ENCODE results near the gene GOLGA6A. TPM values are rescaled to one million over a fixed set of nuclear protein-coding genes. Genes with fewer than 3 reads are reported as not detected.
A peak's percentile ranks its signal among the peaks of the same experiment; 100 is the strongest.

Gene GOLGA6A
- total RNA-seq, 1 experiment from 2014 or later: 6.0 TPM

- peak; percentile 1; the same call in 1 of the 2 replicates for ATAC-seq
- peaks cover 61% of the 10 kb centered on the region for H3K4me1 Mint-ChIP-seq
- ChIA-PET CTCF (interaction anchor here (0.5 to 6.0 kb wide), 17 partner anchors 9 to 245 kb away, joined by 3 to 94 read pairs (median 10); partner anchors contain the start of gene STRA6), POLR2A (interaction anchor here (0.5 to 2.2 kb wide), 4 partner anchors 73 to 237 kb away, joined by 4 to 5 read pairs (median 4); partner anchors contain the start of gene STRA6)
- peak; percentile 56 for DNase-seq (ENCODE audit: low spot score)
- H3K27me3 Mint-ChIP-seq (ENCODE audit: low read depth): peaks cover 92% of the 10 kb centered on the region
- TF ChIP-seq NR2C2 (CRISPR knock-in tag; IDR thresholded peaks at IDR 0.05): no peak
- no peak for TF ChIP-seq SMAD4 (CRISPR knock-in tag; IDR thresholded peaks at IDR 0.05)
- peak; percentile 61; the same call in 1 of the 2 replicates for TF ChIP-seq MAX (CRISPR knock-in tag; IDR thresholded peaks at IDR 0.05)
- peak; percentile 64 for TF ChIP-seq FOXP4 (CRISPR knock-in tag; IDR thresholded peaks at IDR 0.05)
- no peak for TF ChIP-seq MXD4 (CRISPR knock-in tag; IDR thresholded peaks at IDR 0.05; ENCODE audit: borderline replicate concordance)
- TF ChIP-seq TP53 (CRISPR knock-in tag; IDR thresholded peaks at IDR 0.05): peak; percentile 43
- no peak for TF ChIP-seq ATF1 (CRISPR knock-in tag; IDR thresholded peaks at IDR 0.05)
- no peak for TF ChIP-seq ATF3 (CRISPR knock-in tag; conservative IDR thresholded peaks at IDR 0.05)
- TF ChIP-seq FOXK1 (CRISPR knock-in tag; IDR thresholded peaks at IDR 0.05): peak; percentile 32; the same call in 1 of the 2 replicates
- TF ChIP-seq CBFB (CRISPR knock-in tag; IDR thresholded peaks at IDR 0.05; ENCODE audit: low read depth): no peak
- H3K4me3 Mint-ChIP-seq: peak overlapping the region; percentile 73
- H3K27ac Mint-ChIP-seq: no peak overlapping the region
- no peaks in the 10 kb centered on the region for H3K9me3 Mint-ChIP-seq
- H3K36me3 Mint-ChIP-seq: no peaks in the 10 kb centered on the region; the same call in 1 of the 2 replicates
These were observed 47.3 kb upstream of the GOLGA6A start for GRCh38 chr15:74129586-74130154.

- Mint-ChIP-seq H3K4me3 (peak overlapping the region; percentile 73), H3K9me3 (no peaks in the 10 kb centered on the region), H3K4me1 (peaks cover 57% of the 10 kb centered on the region), H3K27ac (no peak overlapping the region), H3K27me3 (ENCODE audit: low read depth) (peaks cover 90% of the 10 kb centered on the region), H3K36me3 (no peaks in the 10 kb centered on the region; the same call in 1 of the 2 replicates)
- ChIA-PET POLR2A (interaction anchor here (0.5 to 2.2 kb wide), 6 partner anchors 74 to 429 kb away, joined by 4 to 7 read pairs (median 4); partner anchors contain the start of gene STRA6), CTCF (interaction anchor here (0.8 to 6.0 kb wide), 29 partner anchors 7 to 262 kb away, joined by 3 to 94 read pairs (median 6); partner anchors contain the start of genes PML and STRA6)
- ATAC-seq (no peak), DNase-seq (ENCODE audit: low spot score) (no peak)
- TF ChIP-seq ZNF138 (CRISPR knock-in tag; conservative IDR thresholded peaks at IDR 0.05) (no peak), MLX (CRISPR knock-in tag; IDR thresholded peaks at IDR 0.05) (no peak), ZNF263 (CRISPR knock-in tag; IDR thresholded peaks at IDR 0.05; ENCODE audit: low read depth) (no peak), SP1 (CRISPR knock-in tag; conservative IDR thresholded peaks at IDR 0.05) (no peak), TEAD4 (CRISPR knock-in tag; IDR thresholded peaks at IDR 0.05) (no peak), FOXP1 (CRISPR knock-in tag; IDR thresholded peaks at IDR 0.05; ENCODE audit: borderline replicate concordance) (no peak), NFYB (CRISPR knock-in tag; conservative IDR thresholded peaks at IDR 0.05; ENCODE audit: low read depth) (no peak), CREM (CRISPR knock-in tag; IDR thresholded peaks at IDR 0.05) (no peak), NR3C1 (CRISPR knock-in tag; conservative IDR thresholded peaks at IDR 0.05; ENCODE audit: low read depth) (no peak), USF1 (CRISPR knock-in tag; IDR thresholded peaks at IDR 0.05) (no peak), NR1H2 (CRISPR knock-in tag; IDR thresholded peaks at IDR 0.05) (no peak), RELA (CRISPR knock-in tag; IDR thresholded peaks at IDR 0.05; ENCODE audit: borderline replicate concordance) (no peak), ZNF232 (CRISPR knock-in tag; IDR thresholded peaks at IDR 0.05) (no peak), SOX15 (CRISPR knock-in tag; IDR thresholded peaks at IDR 0.05) (no peak), ETV6 (CRISPR knock-in tag; IDR thresholded peaks at IDR 0.05) (no peak), ZNF425 (CRISPR knock-in tag; conservative IDR thresholded peaks at IDR 0.05) (no peak), ATF1 (CRISPR knock-in tag; IDR thresholded peaks at IDR 0.05) (no peak), ERG (CRISPR knock-in tag; IDR thresholded peaks at IDR 0.05) (no peak)
These were observed 46.6 kb upstream of the GOLGA6A start for GRCh38 chr15:74128785-74129585.
